HG02840 (cell line): ENCODE data around the gene ERFL.
"Not testable (repeated sequence)": the region's sequence is repeated elsewhere in the genome, so short reads cannot be mapped to it uniquely, and the experiment has no call there.

Experiments used
- ATAC-seq: cut with Tn5 transposase; IDR thresholded peaks from one replicate; pipeline ENCODE4 v1.9.1; 2021; ENCODE audit warnings: mild to moderate bottlenecking, moderate library complexity, moderate number of reproducible peaks; ENCODE audit not compliant: unreplicated experiment, low FRiP score

ERFL gene

GRCh38 chr19:41915021-41915775 lies 13.1 kb downstream of the ERFL start:
- no peak for ATAC-seq

GRCh38 chr19:41914424-41914834 lies 13.8 kb downstream of the ERFL start:
- ATAC-seq: not testable (repeated sequence)

GRCh38 chr19:41913538-41914423 lies 14.5 kb downstream of the ERFL start:
- no peak for ATAC-seq

- no peak for ATAC-seq
Measured at GRCh38 chr19:41912899-41913537, 15.2 kb downstream of the ERFL start.

- ATAC-seq: no peak
Measured at GRCh38 chr19:41911889-41912731, 16.1 kb downstream of the ERFL start.

- no peak for ATAC-seq
Measured at GRCh38 chr19:41910992-41911888, 17.0 kb downstream of the ERFL start.

- no peak for ATAC-seq
Measured at GRCh38 chr19:41910240-41910991, 17.8 kb downstream of the ERFL start.

GRCh38 chr19:41909706-41910105 lies 18.5 kb downstream of the ERFL start:
- no peak for ATAC-seq

GRCh38 chr19:41908724-41909464 lies 19.4 kb downstream of the ERFL start:
- no peak for ATAC-seq

GRCh38 chr19:41907994-41908615 lies 20.1 kb downstream of the ERFL start:
- ATAC-seq: no peak

- no peak for ATAC-seq
Measured at GRCh38 chr19:41906916-41907680, 21.2 kb downstream of the ERFL start.

- no peak for ATAC-seq
Measured at GRCh38 chr19:41906271-41906670, 22.0 kb downstream of the ERFL start.

GRCh38 chr19:41905273-41906002 lies 22.8 kb downstream of the ERFL start:
- ATAC-seq: no peak

GRCh38 chr19:41904118-41904870 lies 24.0 kb downstream of the ERFL start:
- ATAC-seq: no peak

GRCh38 chr19:41903193-41903953 lies 24.9 kb downstream of the ERFL start:
- ATAC-seq: no peak
